Epithelial cell of proximal tubule (primary cell): Measurements from ENCODE around the gene HNRNPC. TPM values are rescaled to one million over a fixed set of nuclear protein-coding genes. Genes with fewer than 3 reads are reported as not detected.
"Not testable (repeated sequence)": the region's sequence is repeated elsewhere in the genome, so short reads cannot be mapped to it uniquely, and the experiment has no call there.

Experiments
- DNase-seq: peaks from one replicate; pipeline ENCODE4 v3.0.0-alpha.2; 2011; ENCODE audit warnings: low read depth
- H3K4me3 ChIP-seq: 2 replicates; pipeline ENCODE4 v1.5.1; 2011; ENCODE audit warnings: low read depth, mild to moderate bottlenecking, low read length
- CTCF ChIP-seq: conservative IDR thresholded peaks from 2 replicates; pipeline ENCODE4 v1.5.1; 2012; ENCODE audit warnings: low read depth, mild to moderate bottlenecking, low read length
- total RNA-seq: library from RNA; depleted of rRNA; stranded (reverse); fragments of >200 nt; gene quantifications from 2 replicates; pipeline ENCODE4 v1.2.3, GENCODE V29; 2015

Gene HNRNPC
- total RNA-seq, 1 donor from 2014 or later: 755 TPM

DNA sequence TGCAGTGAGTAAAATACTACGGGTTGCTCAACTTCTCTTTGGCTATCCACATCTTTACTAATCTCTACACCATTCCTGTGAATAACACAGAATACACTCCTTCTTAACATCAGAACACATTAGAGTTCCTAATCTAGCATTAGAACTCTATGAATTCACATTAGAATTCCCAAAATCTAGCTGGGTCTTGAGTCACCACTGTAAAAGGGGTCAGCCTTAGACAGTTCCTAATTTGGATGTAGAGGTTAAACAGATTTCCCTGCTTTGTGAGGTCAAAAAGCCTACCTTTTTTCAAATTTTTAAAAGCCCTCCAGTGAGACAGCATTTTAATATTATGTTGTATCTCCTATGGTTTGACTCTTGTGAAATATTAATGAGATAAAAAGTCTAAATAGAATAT is 7.4 kb downstream of the HNRNPC start:
- TF ChIP-seq CTCF: no peak
- DNase-seq: no peak

DNA sequence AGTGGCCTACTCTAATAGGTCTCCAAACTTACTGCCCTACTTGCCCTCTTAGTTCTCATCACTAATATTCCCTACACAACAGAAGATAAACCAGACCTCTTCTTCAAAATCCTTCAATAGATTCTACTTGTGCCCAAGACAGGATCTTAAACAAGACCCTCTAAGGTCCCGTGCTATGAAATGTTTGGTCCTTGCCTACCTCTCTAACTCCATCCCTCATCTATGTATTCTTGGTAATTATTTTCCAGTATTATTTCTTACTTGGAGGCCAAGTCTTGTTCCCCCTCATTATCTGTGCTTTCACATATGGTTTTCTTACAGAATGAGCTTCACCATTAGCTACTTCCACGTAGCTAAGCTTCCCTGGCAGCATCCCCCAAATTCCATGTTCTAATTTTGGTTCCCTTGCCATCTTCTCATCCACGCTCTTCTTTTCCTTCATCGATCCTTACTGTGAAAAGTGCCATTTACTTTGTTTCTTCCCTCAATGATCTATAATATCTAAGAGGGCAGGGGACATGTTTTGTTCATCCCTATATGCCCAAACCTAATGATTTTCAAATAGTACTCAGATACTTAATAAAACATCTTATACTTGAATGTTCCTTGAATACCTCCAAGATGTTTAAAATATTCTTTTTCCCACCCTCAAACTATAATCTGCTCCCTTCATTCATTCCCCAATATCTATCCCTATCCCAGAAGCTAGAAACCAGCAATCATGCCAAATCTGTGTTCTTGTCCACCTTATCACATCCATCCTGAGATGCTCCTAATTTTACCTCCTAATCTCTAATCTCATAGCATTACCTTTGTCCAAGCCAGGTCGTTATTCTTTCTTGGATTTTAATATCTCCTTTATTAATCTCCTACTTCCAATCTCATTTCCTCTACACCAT is 10.1 kb downstream of the HNRNPC start:
- H3K4me3 ChIP-seq: no peak overlapping the region
- no peak for TF ChIP-seq CTCF
- DNase-seq: no peak

More for the DNA sequence above, 7.4 kb downstream of the HNRNPC start:
- H3K4me3 ChIP-seq: no peak overlapping the region

- no peak for DNase-seq
- no peak overlapping the region for H3K4me3 ChIP-seq
- no peak for TF ChIP-seq CTCF
These were observed 11.0 kb downstream of the HNRNPC start for GRCh38 chr14:21258005-21258888.

DNA sequence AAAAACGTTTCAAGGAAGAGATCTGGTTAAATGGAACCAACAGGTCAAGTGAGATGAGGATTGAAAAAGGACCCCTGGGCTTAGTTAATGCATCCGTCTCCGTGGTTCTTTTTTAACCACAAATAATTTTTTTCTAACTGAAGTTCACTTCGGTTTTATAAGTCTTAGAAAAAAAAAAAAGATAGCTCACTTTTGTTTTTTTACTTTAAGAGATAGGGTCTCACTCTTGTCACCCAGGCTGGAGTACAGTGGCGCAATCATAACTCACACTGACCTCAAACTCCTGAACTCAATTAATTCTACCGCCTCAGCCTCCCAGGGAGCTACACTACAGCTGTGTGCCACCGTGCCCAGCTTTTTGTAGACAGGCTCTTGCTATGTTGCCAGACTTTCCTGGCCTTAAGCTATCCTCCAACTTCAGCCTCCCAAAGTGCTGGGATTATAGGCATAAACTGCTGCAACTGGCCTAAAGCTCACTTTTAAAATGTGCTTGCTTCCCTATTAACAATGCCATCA is 11.8 kb downstream of the HNRNPC start:
- H3K4me3 ChIP-seq: no peak overlapping the region
- no peak for DNase-seq
- TF ChIP-seq CTCF: no peak

- no peak for DNase-seq
- no peak overlapping the region for H3K4me3 ChIP-seq
- TF ChIP-seq CTCF: no peak
These were observed 12.5 kb downstream of the HNRNPC start for GRCh38 chr14:21256539-21257393.

GRCh38 chr14:21256102-21256447 is 13.2 kb downstream of the HNRNPC start:
- H3K4me3 ChIP-seq, DNase-seq: not testable (repeated sequence)
